Stimulated activated CD8-positive, alpha-beta memory T cell treated with anti-CD3 and anti-CD28 coated beads, Interleukin-7, amount 100 ng/mL, for 24 hours (primary cell): Measurements from ENCODE around the gene ANKRD33B.
"Not testable (repeated sequence)": the region's sequence is repeated elsewhere in the genome, so short reads cannot be mapped to it uniquely, and the experiment has no call there.

Experiments
- DNase-seq: peaks from one replicate; pipeline ENCODE4 v3.0.0-alpha.2; 2020; ENCODE audit warnings: low read depth

The ANKRD33B gene

GRCh38 chr5:10537624-10538023 is 26.2 kb upstream of the ANKRD33B start:
- no peak for DNase-seq

GRCh38 chr5:10538103-10538788 is 25.6 kb upstream of the ANKRD33B start:
- no peak for DNase-seq

GRCh38 chr5:10538789-10539686 is 24.8 kb upstream of the ANKRD33B start:
- DNase-seq: no peak

GRCh38 chr5:10539687-10539998 is 24.2 kb upstream of the ANKRD33B start:
- no peak for DNase-seq

GRCh38 chr5:10540036-10540544 is 23.8 kb upstream of the ANKRD33B start:
- no peak for DNase-seq

- no peak for DNase-seq
Observed at GRCh38 chr5:10540951-10541646, 22.8 kb upstream of the ANKRD33B start.

GRCh38 chr5:10542055-10542550 is 21.8 kb upstream of the ANKRD33B start:
- DNase-seq: no peak

- no peak for DNase-seq
Observed at GRCh38 chr5:10543585-10544040, 20.3 kb upstream of the ANKRD33B start.

- no peak for DNase-seq
Observed at GRCh38 chr5:10545084-10545483, 18.8 kb upstream of the ANKRD33B start.

- no peak for DNase-seq
Observed at GRCh38 chr5:10546186-10546585, 17.7 kb upstream of the ANKRD33B start.

- no peak for DNase-seq
Observed at GRCh38 chr5:10548418-10549122, 15.3 kb upstream of the ANKRD33B start.

- not testable (repeated sequence) for DNase-seq
Observed at GRCh38 chr5:10549123-10549514, 14.8 kb upstream of the ANKRD33B start.

GRCh38 chr5:10550222-10550995 is 13.5 kb upstream of the ANKRD33B start:
- no peak for DNase-seq

GRCh38 chr5:10551782-10552138 is 12.1 kb upstream of the ANKRD33B start:
- DNase-seq: no peak

GRCh38 chr5:10552183-10553143 is 11.4 kb upstream of the ANKRD33B start:
- no peak for DNase-seq

- DNase-seq: no peak
Observed at GRCh38 chr5:10553476-10553875, 10.4 kb upstream of the ANKRD33B start.

- no peak for DNase-seq
Observed at GRCh38 chr5:10555277-10555684, 8.6 kb upstream of the ANKRD33B start.

- DNase-seq: no peak
Observed at GRCh38 chr5:10556289-10556807, 7.5 kb upstream of the ANKRD33B start.

- DNase-seq: no peak
Observed at GRCh38 chr5:10556893-10557746, 6.8 kb upstream of the ANKRD33B start.
